HepG2 (cell line): ENCODE results near the gene TNFAIP2. TPM values are rescaled to one million over a fixed set of nuclear protein-coding genes. Genes with fewer than 3 reads are reported as not detected.

Experiments
- ARID2 ChIP-seq: sonication (generic); formaldehyde crosslinking; IDR thresholded peaks from 2 replicates; pipeline ENCODE4 v1.8.1; 2022; ENCODE audit warnings: mild to moderate bottlenecking, missing genetic modification reagents, borderline replicate concordance
- ATF1 ChIP-seq: IDR thresholded peaks from 2 replicates; pipeline ENCODE4 v1.6.1; 2016; ENCODE audit warnings: mild to moderate bottlenecking, control low read depth
- DNMT3B ChIP-seq: conservative IDR thresholded peaks from 2 replicates; pipeline ENCODE4 v1.6.1; 2016; ENCODE audit warnings: missing biosample characterization, control low read depth
- DPF2 ChIP-seq: sonication (generic); formaldehyde crosslinking; IDR thresholded peaks from 2 replicates; pipeline ENCODE4 v1.4.0; 2020; ENCODE audit warnings: mild to moderate bottlenecking, low read depth, missing genetic modification reagents, borderline replicate concordance
- FOXP1 ChIP-seq, 2 experiments: fragments of 450-650 bp in 1 of 2; IDR thresholded peaks; 2 replicates each; pipeline ENCODE4 v1.6.1; 2017 to 2018; ENCODE audit warnings: antibody characterized with exemption in 1 of 2
- HES4 ChIP-seq: sonication (generic); formaldehyde crosslinking; IDR thresholded peaks from 2 replicates; pipeline ENCODE4 v1.9.0; 2021; ENCODE audit warnings: mild to moderate bottlenecking, missing genetic modification reagents, borderline replicate concordance
- MEF2D ChIP-seq: sonication (generic); formaldehyde crosslinking; IDR thresholded peaks from 2 replicates; pipeline ENCODE4 v1.5.1; 2020; ENCODE audit warnings: mild to moderate bottlenecking, missing genetic modification reagents
- MIER2 ChIP-seq: IDR thresholded peaks from 2 replicates; pipeline ENCODE4 v1.6.1; 2016; ENCODE audit warnings: missing biosample characterization, missing genetic modification reagents
- PAXIP1 ChIP-seq: sonication (generic); formaldehyde crosslinking; conservative IDR thresholded peaks from 2 replicates; pipeline ENCODE4 v1.4.0; 2020; ENCODE audit warnings: mild to moderate bottlenecking, missing genetic modification reagents, moderate library complexity
- RFX5 ChIP-seq: IDR thresholded peaks from 2 replicates; pipeline ENCODE4 v1.6.1; 2011; ENCODE audit warnings: low read depth, low read length, improper control_type of control experiment
- SNAI1 ChIP-seq: sonication (generic); formaldehyde crosslinking; IDR thresholded peaks from 2 replicates; pipeline ENCODE4 v1.5.0; 2020; ENCODE audit warnings: mild to moderate bottlenecking, missing genetic modification reagents, borderline replicate concordance
- SP1 ChIP-seq, 2 experiments: fragments of 450-650 bp in 1 of 2; sonication (generic) in 1 of 2; formaldehyde crosslinking in 1 of 2; IDR thresholded peaks; 2 replicates each; pipeline versions ENCODE4 v1.4.0 to v1.6.1; 2016 to 2020; ENCODE audit warnings: missing genetic modification reagents in 1 of 2
- ZBTB7B ChIP-seq: sonication (generic); formaldehyde crosslinking; IDR thresholded peaks from 2 replicates; pipeline ENCODE4 v1.4.0; 2020; ENCODE audit warnings: missing genetic modification reagents
- ZFAT ChIP-seq: sonication (generic); formaldehyde crosslinking; conservative IDR thresholded peaks from 2 replicates; pipeline ENCODE4 v1.8.1; 2023; ENCODE audit warnings: missing genetic modification reagents, inconsistent platforms
- ZFX ChIP-seq: sonication (generic); formaldehyde crosslinking; IDR thresholded peaks from 2 replicates; pipeline ENCODE4 v1.4.0; 2020; ENCODE audit warnings: mild to moderate bottlenecking, low read depth, missing genetic modification reagents, moderate library complexity
- ZHX1 ChIP-seq: sonication (generic); formaldehyde crosslinking; IDR thresholded peaks from 2 replicates; pipeline ENCODE4 v1.8.1; 2022; ENCODE audit warnings: low read depth, mild to moderate bottlenecking, missing genetic modification reagents
- ZNF367 ChIP-seq: sonication (generic); formaldehyde crosslinking; IDR thresholded peaks from 2 replicates; pipeline ENCODE4 v1.4.0; 2020; ENCODE audit warnings: missing genetic modification reagents, borderline replicate concordance
- ZNF382 ChIP-seq: sonication (generic); formaldehyde crosslinking; IDR thresholded peaks from 2 replicates; pipeline ENCODE4 v1.5.0; 2020; ENCODE audit warnings: missing genetic modification reagents, mild to moderate bottlenecking, borderline replicate concordance
- ZNF383 ChIP-seq: sonication (generic); formaldehyde crosslinking; IDR thresholded peaks from 2 replicates; pipeline ENCODE4 v1.4.0; 2020; ENCODE audit warnings: missing genetic modification reagents, mild to moderate bottlenecking, borderline replicate concordance
- ZNF792 ChIP-seq: IDR thresholded peaks from 2 replicates; pipeline ENCODE4 v1.6.1; 2016
- ZSCAN25 ChIP-seq: sonication (generic); formaldehyde crosslinking; IDR thresholded peaks from 2 replicates; pipeline ENCODE4 v1.8.0; 2022; ENCODE audit warnings: mild to moderate bottlenecking, missing genetic modification reagents
- polyA plus RNA-seq, 8 experiments: library from polyadenylated mRNA; depleted of rRNA in 3 of 8; stranded (reverse) in 7 of 8; unstranded in 1 of 8; fragments of >200 nt; fragmentation: Illumina TruSeq in 4 of 8; extraction: Trizol in 4 of 8; gene quantifications; 2 replicates each; pipeline versions ENCODE4 v1.2.1 to v1.2.3, GENCODE V29; 2011 to 2016; ENCODE audit warnings: low read depth in 4 of 8, missing spikeins in 1 of 8, mixed read lengths in 1 of 8; ENCODE audit not compliant: insufficient read depth in 1 of 8
- total RNA-seq, 5 experiments: library from RNA; depleted of rRNA; stranded (reverse); fragments of >200 nt; fragmentation: Illumina TruSeq; extraction: Trizol; gene quantifications; 2 replicates each; pipeline ENCODE4 v1.2.3, GENCODE V29; 2016; ENCODE audit warnings: low read depth in 1 of 5

Gene TNFAIP2
- total and polyA plus RNA-seq, 2 of the 13 experiments (the other 11 are each of a cell fraction or from before 2014, with no cell fraction given): 0.46 to 1.5 TPM

- TF ChIP-seq ZHX1 (CRISPR knock-in tag) (no peak; the same call in 1 of the 2 replicates), DNMT3B (CRISPR knock-in tag) (0 out of 2 replicates have a peak, but pooled peaks have one; percentile 43), ZNF792 (peak; percentile 87), ZBTB7B (CRISPR knock-in tag) (peak; percentile 99), PAXIP1 (CRISPR knock-in tag) (peak; percentile 95), SP1 (IDR thresholded peaks at IDR 0.05) (no peak), SP1 (CRISPR knock-in tag; IDR thresholded peaks at IDR 0.05) (peak; percentile 88), SNAI1 (CRISPR knock-in tag) (no peak), ZNF383 (CRISPR knock-in tag) (no peak), ATF1 (no peak), ARID2 (CRISPR knock-in tag) (0 out of 2 replicates have a peak, but pooled peaks have one; percentile 70), HES4 (no peak), ZFX (CRISPR knock-in tag) (peak; percentile 89), MIER2 (0 out of 2 replicates have a peak, but pooled peaks have one; percentile 27), FOXP1 (IDR thresholded peaks at IDR 0.05) (no peak), FOXP1 (CRISPR knock-in tag; IDR thresholded peaks at IDR 0.05) (peak; percentile 74), ZNF382 (no peak), DPF2 (CRISPR knock-in tag) (no peak), MEF2D (CRISPR knock-in tag) (peak; percentile 96), RFX5 (no peak), ZSCAN25 (peak; percentile 78; the same call in 1 of the 2 replicates), ZFAT (CRISPR knock-in tag) (no peak), ZNF367 (CRISPR knock-in tag) (0 out of 2 replicates have a peak, but pooled peaks have one; percentile 53)
Measured at GRCh38 chr14:103099081-103099732, 24.1 kb upstream of the TNFAIP2 start (continued).
